IPS-NIHi7 (cell line): Measurements from ENCODE around the gene LCE2B.

Experiments used
- DNase-seq: peaks from one replicate; pipeline ENCODE4 v3.0.0; 2012; ENCODE audit warnings: mixed read lengths; ENCODE audit errors: extremely low spot score

LCE2B gene

GRCh38 chr1:152735648-152736047 lies 49.7 kb downstream of the LCE2B start:
- DNase-seq, result no peak
